Left lung (tissue), 10 donors: ENCODE measurements around the gene ST6GAL1. TPM values are rescaled to one million over a fixed set of nuclear protein-coding genes. Genes with fewer than 3 reads are reported as not detected.

Experiments
- ATAC-seq: fragments of 200-7000 bp; cut with Tn5 transposase; one replicate; pipeline ENCODE4 v1.9.1; 2020; ENCODE audit warnings: moderate library complexity
- DNase-seq, 4 donors: peaks; one replicate each; pipeline ENCODE4 v3.0.0-alpha.2; 2013 to 2020
- H3K27ac ChIP-seq, 2 donors: fragments of 200-600 bp; sonication (generic) in 1 of 2; one replicate each; pipeline versions ENCODE4 v1.5.0 to v1.8.0; 2020 to 2021
- H3K27me3 ChIP-seq, 2 donors: fragments of 200-600 bp; sonication (generic) in 1 of 2; one replicate each; pipeline versions ENCODE4 v1.5.0 to v1.8.0; 2020 to 2021
- H3K36me3 ChIP-seq, 2 donors: fragments of 200-600 bp; sonication (generic) in 1 of 2; one replicate each; pipeline versions ENCODE4 v1.5.0 to v1.8.0; 2020 to 2021
- H3K4me1 ChIP-seq, 2 donors: fragments of 200-600 bp; one replicate each; pipeline ENCODE4 v1.8.0; 2021
- H3K4me3 ChIP-seq, 2 donors: fragments of 200-600 bp; sonication (generic) in 1 of 2; one replicate each; pipeline versions ENCODE4 v1.5.0 to v1.8.0; 2020 to 2021; ENCODE audit warnings: mild to moderate bottlenecking in 1 of 2
- H3K9me3 ChIP-seq, 2 donors: fragments of 200-600 bp; sonication (generic) in 1 of 2; one replicate each; pipeline versions ENCODE4 v1.5.0 to v1.8.0; 2020 to 2021
- CTCF ChIP-seq, 2 donors: fragments of 200-600 bp; sonication (generic) in 1 of 2; IDR thresholded peaks; one replicate each; pipeline versions ENCODE4 v1.5.0 to v1.8.0; 2021; ENCODE audit warnings: antibody characterized with exemption in 2 of 2
- intact Hi-C, 2 donors: fragments of 100-400 bp; cut with DNase I; formaldehyde crosslinking; loops; one replicate each; pipeline versions ENCODE4 v1.11.2 to v1.14.2; 2022
- polyA plus RNA-seq, 6 donors: library from polyadenylated mRNA; unstranded; fragments of 120-200 nt; gene quantifications; one replicate each; pipeline ENCODE4 v1.2.1, GENCODE V29; 2013; ENCODE audit not compliant: insufficient read length in 6 of 6
- total RNA-seq, 2 donors: library from RNA; stranded (reverse); fragmentation: NEBNext Ultra II Directional; extraction: Animal tissue kit (Norgen Biotek cat#: 25700); gene quantifications; one replicate each; pipeline ENCODE4 v1.2.1, GENCODE V29; 2021
- donor health status: DM: no; HTN: yes; CAD: no.
- donor health status: DM: no; HTN: no; CAD: no.

ST6GAL1 gene
- total and polyA plus RNA-seq, 8 donors = 45.5 to 132 (median 56.2) TPM

GRCh38 chr3:186996356-186996755 lies 66.0 kb downstream of the ST6GAL1 start:
- ATAC-seq = no peak
- H3K36me3 ChIP-seq = no peaks in the 10 kb centered on the region
- no peak for TF ChIP-seq CTCF (IDR thresholded peaks at IDR 0.05)
- no peaks in the 10 kb centered on the region for H3K9me3 ChIP-seq
- H3K27ac ChIP-seq = no peak overlapping the region
- H3K4me3 ChIP-seq = no peak overlapping the region
- H3K27me3 ChIP-seq = no peaks in the 10 kb centered on the region
- no peak for DNase-seq
- intact Hi-C loops = no loop called here
- H3K4me1 ChIP-seq = peaks cover 0 to 46% of the 10 kb centered on the region in 2 donors

- Histone ChIP-seq H3K4me1 (peaks cover 0 to 39% of the 10 kb centered on the region in 2 donors), H3K9me3 (no peaks in the 10 kb centered on the region), H3K27ac (no peak overlapping the region), H3K4me3 (no peak overlapping the region), H3K36me3 (no peaks in the 10 kb centered on the region), H3K27me3 (no peaks in the 10 kb centered on the region)
- intact Hi-C loops = no loop called here
- DNase-seq (no peak), ATAC-seq (no peak)
- no peak for TF ChIP-seq CTCF (IDR thresholded peaks at IDR 0.05)
Measured at GRCh38 chr3:186997061-186997460, 66.7 kb downstream of the ST6GAL1 start.

GRCh38 chr3:186997473-186997939 lies 67.2 kb downstream of the ST6GAL1 start:
- no peak for ATAC-seq
- Histone ChIP-seq H3K36me3 (no peaks in the 10 kb centered on the region), H3K27ac (no peak overlapping the region), H3K4me1 (peaks cover 0 to 34% of the 10 kb centered on the region in 2 donors), H3K27me3 (no peaks in the 10 kb centered on the region), H3K4me3 (no peak overlapping the region), H3K9me3 (no peaks in the 10 kb centered on the region)
- no peak for TF ChIP-seq CTCF (IDR thresholded peaks at IDR 0.05)
- intact Hi-C loops = no loop called here
- no peak for DNase-seq

GRCh38 chr3:186998937-186999368 lies 68.6 kb downstream of the ST6GAL1 start:
- TF ChIP-seq CTCF (IDR thresholded peaks at IDR 0.05) = no peak
- H3K27ac ChIP-seq = no peak overlapping the region
- intact Hi-C loops = no loop called here
- H3K4me1 ChIP-seq = peaks cover 0 to 27% of the 10 kb centered on the region in 2 donors
- H3K4me3 ChIP-seq = no peak overlapping the region
- no peaks in the 10 kb centered on the region for H3K9me3 ChIP-seq
- H3K27me3 ChIP-seq = no peaks in the 10 kb centered on the region
- H3K36me3 ChIP-seq = no peaks in the 10 kb centered on the region
- DNase-seq (no peak), ATAC-seq (no peak)

GRCh38 chr3:187000711-187001151 lies 70.4 kb downstream of the ST6GAL1 start:
- intact Hi-C loops = no loop called here
- no peak overlapping the region for H3K27ac ChIP-seq
- no peak for TF ChIP-seq CTCF (IDR thresholded peaks at IDR 0.05)
- peak; percentile 21 for ATAC-seq
- no peaks in the 10 kb centered on the region for H3K9me3 ChIP-seq
- H3K4me3 ChIP-seq = no peak overlapping the region
- no peaks in the 10 kb centered on the region for H3K27me3 ChIP-seq
- no peaks in the 10 kb centered on the region for H3K36me3 ChIP-seq
- H3K4me1 ChIP-seq = peaks cover 0 to 27% of the 10 kb centered on the region in 2 donors
- DNase-seq = no peak
